IPS-NIHi7 (cell line): ENCODE results near the gene MPDU1.
"Not testable (repeated sequence)": the region's sequence is repeated elsewhere in the genome, so short reads cannot be mapped to it uniquely, and the experiment has no call there.

ENCODE experiments used
- DNase-seq: peaks from one replicate; pipeline ENCODE4 v3.0.0; 2012; ENCODE audit warnings: mixed read lengths; ENCODE audit errors: extremely low spot score

Gene MPDU1

GRCh38 chr17:7614425-7615264 lies 31.0 kb downstream of the MPDU1 start, which contains the start of gene FXR2:
Gene FXR2, minus strand, starts transcription at chr17:7614897. Its CDS starts 365 bp downstream, at chr17:7614532.
- peak; percentile 98 for DNase-seq

GRCh38 chr17:7615265-7615747 lies 31.7 kb downstream of the MPDU1 start:
- no peak for DNase-seq

- DNase-seq, result no peak
Measured at GRCh38 chr17:7618608-7619007, 35.0 kb downstream of the MPDU1 start.

GRCh38 chr17:7620835-7621234 lies 37.2 kb downstream of the MPDU1 start:
- DNase-seq, result no peak

- no peak for DNase-seq
Measured at GRCh38 chr17:7623661-7624060, 40.0 kb downstream of the MPDU1 start.

GRCh38 chr17:7625749-7626148 lies 42.1 kb downstream of the MPDU1 start:
- not testable (repeated sequence) for DNase-seq

- no peak for DNase-seq
Measured at GRCh38 chr17:7626307-7626706, 42.7 kb downstream of the MPDU1 start.

GRCh38 chr17:7626956-7627249 lies 43.3 kb downstream of the MPDU1 start:
- DNase-seq, result no peak

GRCh38 chr17:7627250-7628121 lies 43.8 kb downstream of the MPDU1 start, which contains the start of gene SAT2:
Gene SAT2, minus strand, starts transcription at chr17:7627821. Its CDS starts 186 bp downstream, at chr17:7627635.
- peak; percentile 98 for DNase-seq

- DNase-seq, result no peak
Measured at GRCh38 chr17:7629939-7630571, 46.4 kb downstream of the MPDU1 start, which contains the start of gene SHBG. Gene SHBG, plus strand, starts transcription at chr17:7630135. Its CDS starts 38 bp downstream, at chr17:7630173.

GRCh38 chr17:7631398-7632380 lies 48.0 kb downstream of the MPDU1 start:
- DNase-seq, result no peak

- peak; percentile 76 for DNase-seq
Measured at GRCh38 chr17:7632492-7632894, 48.8 kb downstream of the MPDU1 start.

GRCh38 chr17:7633093-7633492 lies 49.4 kb downstream of the MPDU1 start:
- DNase-seq, result no peak

- DNase-seq, result peak; percentile 85
Measured at GRCh38 chr17:7634384-7634783, 50.7 kb downstream of the MPDU1 start.

- DNase-seq, result peak; percentile 11
Measured at GRCh38 chr17:7636163-7636562, 52.5 kb downstream of the MPDU1 start.
